A549 (cell line): ENCODE measurements around the gene MED14. TPM values are rescaled to one million over a fixed set of nuclear protein-coding genes. Genes with fewer than 3 reads are reported as not detected.
A peak's percentile ranks its signal among the peaks of the same experiment; 100 is the strongest.

Experiments used
- ATAC-seq, 2 experiments: fragments of 200-7000 bp in 1 of 2; fragments of >200 bp in 1 of 2; cut with Nextera tagmentation in 1 of 2; cut with Tn5 transposase in 1 of 2; 3 replicates each; pipeline versions ENCODE4 v1.8.0 to v1.9.1; 2018 to 2020; ENCODE audit warnings: mild to moderate bottlenecking in 1 of 2, moderate library complexity in 1 of 2
- CTCF ChIA-PET: fragments of 300-600 bp; sonication (Branson Sonifier 250); formaldehyde crosslinking; extraction: SDS; loops from one replicate; lab custom pipeline; 2021; ENCODE audit warnings: antibody characterized with exemption, inconsistent platforms; lab: Yijun Ruan, JAX
- POLR2A ChIA-PET: fragments of 350-600 bp; formaldehyde crosslinking; extraction: SDS; loops from one replicate; lab custom pipeline; 2021; ENCODE audit warnings: antibody characterized with exemption, inconsistent platforms; lab: Yijun Ruan, JAX
- DNase-seq, 2 experiments: peaks; one replicate each; pipeline versions ENCODE4 v3.0.0 to v3.0.0-alpha.2; 2011 to 2016; ENCODE audit warnings: low read depth in 1 of 2, low spot score in 1 of 2
- FAIRE-seq: peaks from 2 replicates; lab custom pipeline; 2011; peaks lifted over from hg19 to GRCh38; lab: Jason Lieb, UNC
- H3K27ac ChIP-seq, 2 experiments: fragments of >200 bp; sonication (Bioruptor Twin); formaldehyde crosslinking; 3 replicates each; pipeline ENCODE4 v1.5.1; 2016 to 2017
- H3K4me1 ChIP-seq: fragments of >200 bp; sonication (Bioruptor Twin); formaldehyde crosslinking; 3 replicates; pipeline ENCODE4 v1.6.1; 2016
- H3K4me2 ChIP-seq: fragments of >200 bp; sonication (Bioruptor Twin); formaldehyde crosslinking; 3 replicates; pipeline ENCODE4 v1.6.1; 2016
- H3K4me3 ChIP-seq: fragments of >200 bp; sonication (Bioruptor Twin); formaldehyde crosslinking; 3 replicates; pipeline ENCODE4 v1.5.1; 2016
- H3K9me3 ChIP-seq: fragments of >200 bp; sonication (Bioruptor Twin); formaldehyde crosslinking; 3 replicates; pipeline ENCODE4 v1.6.1; 2016
- BHLHE40 ChIP-seq: IDR thresholded peaks from 2 replicates; pipeline ENCODE4 v1.6.1; 2012; ENCODE audit warnings: low read depth, low read length, inconsistent platforms
- CBX2 ChIP-seq: fragments of 200-600 bp; sonication (generic); IDR thresholded peaks from 2 replicates; pipeline ENCODE4 v1.6.1; 2016; ENCODE audit warnings: low read depth, mild to moderate bottlenecking, borderline replicate concordance
- FOSB ChIP-seq: fragments of 250-450 bp; sonication (Bioruptor Pico); IDR thresholded peaks from 2 replicates; pipeline ENCODE4 v1.5.0; 2020; ENCODE audit warnings: mild to moderate bottlenecking, moderate library complexity
- GATA3 ChIP-seq: IDR thresholded peaks from 2 replicates; pipeline ENCODE4 v1.6.1; 2012; ENCODE audit warnings: borderline replicate concordance
- HOXA7 ChIP-seq: fragments of 250-450 bp; sonication (Bioruptor Pico); IDR thresholded peaks from 2 replicates; pipeline ENCODE4 v1.5.0; 2020; ENCODE audit warnings: mild to moderate bottlenecking, moderate library complexity
- HOXB13 ChIP-seq: fragments of 250-450 bp; sonication (Bioruptor Pico); IDR thresholded peaks from 2 replicates; pipeline ENCODE4 v1.5.0; 2020; ENCODE audit warnings: low read depth, mild to moderate bottlenecking, moderate library complexity
- MAZ ChIP-seq: fragments of 150-350 bp; IDR thresholded peaks from 2 replicates; pipeline ENCODE4 v1.6.1; 2014; ENCODE audit warnings: antibody characterized with exemption, low read depth, low read length, borderline replicate concordance
- MYC ChIP-seq: IDR thresholded peaks from 2 replicates; pipeline ENCODE4 v1.6.1; 2012; ENCODE audit warnings: mild to moderate bottlenecking, inconsistent platforms, low read length, improper control_type of control experiment, borderline replicate concordance
- NFE2L2 ChIP-seq: fragments of 150-350 bp; conservative IDR thresholded peaks from 2 replicates; pipeline ENCODE4 v1.6.1; 2014; ENCODE audit warnings: low read length
- PHF8 ChIP-seq: fragments of 200-600 bp; sonication (generic); IDR thresholded peaks from 2 replicates; pipeline ENCODE4 v1.6.1; 2016; ENCODE audit warnings: low read depth, mild to moderate bottlenecking, antibody characterized with exemption, moderate library complexity, borderline replicate concordance
- POLR2AphosphoS2 ChIP-seq: conservative IDR thresholded peaks from 2 replicates; pipeline ENCODE4 v1.6.1; 2012; ENCODE audit warnings: low read length, improper control_type of control experiment, inconsistent platforms
- RAD21 ChIP-seq, 2 experiments: fragments of >200 bp in 1 of 2; sonication (Bioruptor Twin) in 1 of 2; formaldehyde crosslinking in 1 of 2; IDR thresholded peaks in 1 of 2; conservative IDR thresholded peaks in 1 of 2; 2 replicates in 1 of 2; 3 replicates in 1 of 2; pipeline ENCODE4 v1.6.1; 2012 to 2018; ENCODE audit warnings: inconsistent platforms in 1 of 2
- TP53 ChIP-seq: fragments of 250-450 bp; sonication (Bioruptor Pico); IDR thresholded peaks from 2 replicates; pipeline ENCODE4 v1.5.0; 2021; ENCODE audit warnings: mild to moderate bottlenecking, moderate library complexity
- ZC3H11A ChIP-seq: fragments of 450-650 bp; IDR thresholded peaks from 2 replicates; pipeline ENCODE4 v1.6.1; 2014; ENCODE audit warnings: antibody characterized with exemption, mild to moderate bottlenecking
- WGBS: methylation state at CpG from one replicate; pipeline ENCODE4 v1.1.6; 2017; ENCODE audit errors: missing lambda C conversion rate; 5-methylcytosine and 5-hydroxymethylcytosine counted together
- polyA plus RNA-seq, 4 experiments: library from polyadenylated mRNA; depleted of rRNA in 3 of 4; stranded (reverse); fragments of >200 nt; fragmentation: RNase III in 1 of 4; extraction: RNeasy Plus Mini Kit Qiagen cat#74134 plus additional on column Dnase treatment in 1 of 4; gene quantifications; 2 replicates in 3 of 4; 3 replicates in 1 of 4; pipeline ENCODE4 v1.2.3, GENCODE V29; 2011 to 2017
- TF ChIP-seq, protein P1 (sequence below): IDR thresholded peaks from 2 replicates; pipeline ENCODE4 v1.6.1; 2012
- TF ChIP-seq, protein P2 (sequence below): IDR thresholded peaks from 2 replicates; pipeline ENCODE4 v1.6.1; 2012; ENCODE audit warnings: low read depth, borderline replicate concordance
- TF ChIP-seq, protein P3 (sequence below): fragments of 200-600 bp; sonication (generic); IDR thresholded peaks from 2 replicates; pipeline ENCODE4 v1.6.1; 2016; ENCODE audit warnings: antibody characterized with exemption, mild to moderate bottlenecking, moderate library complexity
- TF ChIP-seq, protein P4 (sequence below): IDR thresholded peaks from 2 replicates; pipeline ENCODE4 v1.6.1; 2012

The MED14 gene
- polyA plus RNA-seq, 2 of the 4 experiments (the other 2 are of a cell fraction) = 26.8 to 62.0 TPM

DNA sequence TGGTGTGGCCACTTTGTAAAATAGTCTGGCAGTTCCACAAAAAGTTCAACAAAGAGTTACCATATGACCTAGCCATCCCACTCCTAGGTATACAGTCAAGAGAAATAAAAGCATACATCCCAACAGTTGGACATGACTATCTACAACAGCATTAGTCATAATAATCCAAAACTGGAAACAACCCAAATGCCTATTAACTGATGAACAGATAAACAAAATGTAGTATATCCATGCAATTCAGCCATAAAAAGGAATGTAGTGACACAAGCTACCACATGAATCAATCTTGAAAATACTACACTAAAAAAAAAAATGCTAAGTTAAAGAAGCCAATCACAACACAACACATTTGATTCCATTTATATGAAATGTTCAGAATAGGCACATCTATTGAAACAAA, 16.1 kb downstream of the MED14 start:
- TF ChIP-seq GATA3 (no peak), POLR2AphosphoS2 (no peak), MYC (no peak), FOSB (CRISPR knock-in tag) (no peak), HOXB13 (no peak)
- TF ChIP-seq, protein P1, sequence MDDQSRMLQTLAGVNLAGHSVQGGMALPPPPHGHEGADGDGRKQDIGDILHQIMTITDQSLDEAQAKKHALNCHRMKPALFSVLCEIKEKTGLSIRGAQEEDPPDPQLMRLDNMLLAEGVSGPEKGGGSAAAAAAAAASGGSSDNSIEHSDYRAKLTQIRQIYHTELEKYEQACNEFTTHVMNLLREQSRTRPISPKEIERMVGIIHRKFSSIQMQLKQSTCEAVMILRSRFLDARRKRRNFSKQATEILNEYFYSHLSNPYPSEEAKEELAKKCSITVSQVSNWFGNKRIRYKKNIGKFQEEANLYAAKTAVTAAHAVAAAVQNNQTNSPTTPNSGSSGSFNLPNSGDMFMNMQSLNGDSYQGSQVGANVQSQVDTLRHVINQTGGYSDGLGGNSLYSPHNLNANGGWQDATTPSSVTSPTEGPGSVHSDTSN = no peak
- TF ChIP-seq, protein P2, sequence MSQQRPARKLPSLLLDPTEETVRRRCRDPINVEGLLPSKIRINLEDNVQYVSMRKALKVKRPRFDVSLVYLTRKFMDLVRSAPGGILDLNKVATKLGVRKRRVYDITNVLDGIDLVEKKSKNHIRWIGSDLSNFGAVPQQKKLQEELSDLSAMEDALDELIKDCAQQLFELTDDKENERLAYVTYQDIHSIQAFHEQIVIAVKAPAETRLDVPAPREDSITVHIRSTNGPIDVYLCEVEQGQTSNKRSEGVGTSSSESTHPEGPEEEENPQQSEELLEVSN = no peak
- TF ChIP-seq, protein P3, sequence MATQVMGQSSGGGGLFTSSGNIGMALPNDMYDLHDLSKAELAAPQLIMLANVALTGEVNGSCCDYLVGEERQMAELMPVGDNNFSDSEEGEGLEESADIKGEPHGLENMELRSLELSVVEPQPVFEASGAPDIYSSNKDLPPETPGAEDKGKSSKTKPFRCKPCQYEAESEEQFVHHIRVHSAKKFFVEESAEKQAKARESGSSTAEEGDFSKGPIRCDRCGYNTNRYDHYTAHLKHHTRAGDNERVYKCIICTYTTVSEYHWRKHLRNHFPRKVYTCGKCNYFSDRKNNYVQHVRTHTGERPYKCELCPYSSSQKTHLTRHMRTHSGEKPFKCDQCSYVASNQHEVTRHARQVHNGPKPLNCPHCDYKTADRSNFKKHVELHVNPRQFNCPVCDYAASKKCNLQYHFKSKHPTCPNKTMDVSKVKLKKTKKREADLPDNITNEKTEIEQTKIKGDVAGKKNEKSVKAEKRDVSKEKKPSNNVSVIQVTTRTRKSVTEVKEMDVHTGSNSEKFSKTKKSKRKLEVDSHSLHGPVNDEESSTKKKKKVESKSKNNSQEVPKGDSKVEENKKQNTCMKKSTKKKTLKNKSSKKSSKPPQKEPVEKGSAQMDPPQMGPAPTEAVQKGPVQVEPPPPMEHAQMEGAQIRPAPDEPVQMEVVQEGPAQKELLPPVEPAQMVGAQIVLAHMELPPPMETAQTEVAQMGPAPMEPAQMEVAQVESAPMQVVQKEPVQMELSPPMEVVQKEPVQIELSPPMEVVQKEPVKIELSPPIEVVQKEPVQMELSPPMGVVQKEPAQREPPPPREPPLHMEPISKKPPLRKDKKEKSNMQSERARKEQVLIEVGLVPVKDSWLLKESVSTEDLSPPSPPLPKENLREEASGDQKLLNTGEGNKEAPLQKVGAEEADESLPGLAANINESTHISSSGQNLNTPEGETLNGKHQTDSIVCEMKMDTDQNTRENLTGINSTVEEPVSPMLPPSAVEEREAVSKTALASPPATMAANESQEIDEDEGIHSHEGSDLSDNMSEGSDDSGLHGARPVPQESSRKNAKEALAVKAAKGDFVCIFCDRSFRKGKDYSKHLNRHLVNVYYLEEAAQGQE = no peak
- DNase-seq (no peak), ATAC-seq (no peak), FAIRE-seq (peak; percentile 99)
- CTCF ChIA-PET = interaction anchor here (1.7 kb wide), 1 partner anchor 11 kb away, joined by 3 read pairs; no protein-coding TSS in a partner anchor
- no peaks in the 10 kb centered on the region for H3K9me3 ChIP-seq
- H3K27ac ChIP-seq = no peak overlapping the region
- POLR2A ChIA-PET = no interaction called here
- H3K4me1 ChIP-seq = peaks cover 7% of the 10 kb centered on the region; the same call in 1 of the 3 replicates
- no peak overlapping the region for H3K4me2 ChIP-seq
- no peak overlapping the region for H3K4me3 ChIP-seq

DNA sequence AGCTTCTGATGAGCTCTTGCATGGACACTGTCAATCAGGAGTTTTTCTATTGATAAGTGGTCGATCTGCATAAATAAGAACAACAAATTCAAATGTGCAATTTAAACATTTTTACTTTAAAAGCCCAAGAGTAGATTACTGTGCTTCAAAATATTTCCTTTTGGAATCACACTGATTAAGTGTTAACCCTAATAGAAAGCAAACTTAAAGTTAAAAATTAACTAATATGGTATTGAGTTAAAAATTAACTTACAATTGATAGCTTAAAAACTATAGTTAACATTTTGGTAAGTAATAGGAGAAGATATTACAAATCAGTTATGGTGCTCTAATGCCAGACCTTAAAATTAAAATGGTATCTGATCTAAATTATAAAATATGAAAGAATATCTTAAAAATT, 25.9 kb downstream of the MED14 start:
- ChIA-PET CTCF (interaction anchor here (1.5 to 1.7 kb wide), 3 partner anchors 19 to 405 kb away, joined by 4 to 6 read pairs (median 5); no protein-coding TSS in a partner anchor), POLR2A (no interaction called here)
- no peak for ATAC-seq
- Histone ChIP-seq H3K4me1 (0 out of 3 replicates have a peak, but pooled peaks cover 4% of the 10 kb centered on the region), H3K9me3 (no peaks in the 10 kb centered on the region), H3K4me2 (no peak overlapping the region), H3K27ac (no peak overlapping the region), H3K4me3 (no peak overlapping the region)
- DNase-seq = no peak
- WGBS = 92% methylated on average over 1 of the region's 1 CpG
- FAIRE-seq = no peak
- TF ChIP-seq HOXA7 (CRISPR knock-in tag) = no peak
- TF ChIP-seq BHLHE40 = no peak
- no peak for TF ChIP-seq NFE2L2
- TF ChIP-seq ZC3H11A = no peak
- no peak for TF ChIP-seq RAD21 (conservative IDR thresholded peaks at IDR 0.05 in 1 of 2, IDR thresholded peaks at IDR 0.05 in 1 of 2)
- no peak for TF ChIP-seq PHF8
- TF ChIP-seq TP53 (CRISPR knock-in tag) = no peak

DNA sequence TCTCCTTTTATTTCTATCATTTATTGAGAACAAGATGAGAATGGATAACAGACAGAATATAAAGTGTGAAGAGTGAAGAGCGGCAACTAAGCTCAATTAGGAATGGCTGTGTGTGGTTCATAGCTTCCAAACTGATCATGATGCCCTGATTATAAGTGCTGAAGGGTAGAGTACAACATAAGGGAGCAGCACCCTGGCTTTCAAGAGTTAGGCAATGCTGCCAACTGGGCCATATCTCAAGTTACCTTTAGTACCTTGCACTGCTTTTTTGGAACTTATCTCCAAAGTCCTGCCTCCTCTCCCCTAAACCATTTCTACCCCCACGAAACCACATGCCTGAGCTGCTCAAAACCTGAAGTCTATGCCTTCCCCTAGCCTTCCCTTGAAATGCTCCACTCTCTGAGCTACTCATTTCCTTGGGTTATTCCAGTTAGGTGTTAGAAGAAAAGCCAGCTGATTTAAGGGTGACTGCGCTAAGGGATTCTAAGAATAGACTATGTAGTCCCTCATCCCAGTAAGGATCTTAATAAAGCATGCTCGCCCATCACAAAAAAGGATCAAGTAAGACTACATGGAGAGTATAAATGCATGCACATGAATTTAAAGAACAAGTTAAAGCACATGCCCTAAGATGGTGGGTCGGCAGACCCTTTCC, 29.6 kb downstream of the MED14 start:
- no peaks in the 10 kb centered on the region for H3K9me3 ChIP-seq
- 0 out of 3 replicates have a peak, but pooled peaks cover 4% of the 10 kb centered on the region for H3K4me1 ChIP-seq
- POLR2A ChIA-PET = no interaction called here
- H3K4me2 ChIP-seq = no peak overlapping the region
- FAIRE-seq (peak; percentile 36), DNase-seq (no peak), ATAC-seq (no peak)
- WGBS = 92% methylated on average over 5 of the region's 5 CpGs
- CTCF ChIA-PET = interaction anchor here (1.0 kb wide), 1 partner anchor 12 kb away, joined by 3 read pairs; no protein-coding TSS in a partner anchor
- no peak overlapping the region for H3K27ac ChIP-seq
- TF ChIP-seq CBX2 = no peak
- TF ChIP-seq, protein P4, sequence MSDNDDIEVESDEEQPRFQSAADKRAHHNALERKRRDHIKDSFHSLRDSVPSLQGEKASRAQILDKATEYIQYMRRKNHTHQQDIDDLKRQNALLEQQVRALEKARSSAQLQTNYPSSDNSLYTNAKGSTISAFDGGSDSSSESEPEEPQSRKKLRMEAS = no peak
- TF ChIP-seq MYC = no peak
- TF ChIP-seq MAZ = no peak
- H3K4me3 ChIP-seq = no peak overlapping the region
